Cardiac muscle cell (in vitro differentiated cells and primary cell): Measurements from ENCODE around the gene MAP1LC3C. TPM values are rescaled to one million over a fixed set of nuclear protein-coding genes. Genes with fewer than 3 reads are reported as not detected.

Experiments
- DNase-seq, 2 donors: peaks; one replicate each; pipeline versions ENCODE4 v3.0.0 to v3.0.0-alpha.2; 2010 to 2017; ENCODE audit warnings: low read depth in 1 of 2, low spot score in 1 of 2
- H3K27ac ChIP-seq: fragments of 200-600 bp; sonication (generic); 2 replicates; pipeline ENCODE4 v1.5.1; 2016
- H3K27me3 ChIP-seq: fragments of 200-600 bp; sonication (generic); 2 replicates; pipeline ENCODE4 v1.6.0; 2016; ENCODE audit warnings: control low read depth
- H3K36me3 ChIP-seq: fragments of 200-600 bp; sonication (generic); 2 replicates; pipeline ENCODE4 v1.5.1; 2016; ENCODE audit warnings: control low read depth
- H3K4me1 ChIP-seq: fragments of 200-600 bp; sonication (generic); 2 replicates; pipeline ENCODE4 v1.8.1; 2017; ENCODE audit warnings: low read depth, mild to moderate bottlenecking, mixed run types
- H3K4me3 ChIP-seq: fragments of 200-600 bp; sonication (generic); 2 replicates; pipeline ENCODE4 v1.5.1; 2016; ENCODE audit warnings: mild to moderate bottlenecking
- H3K9me3 ChIP-seq: fragments of 200-600 bp; sonication (generic); 2 replicates; pipeline ENCODE4 v1.5.1; 2017; ENCODE audit warnings: low read depth, mild to moderate bottlenecking, control low read depth
- polyA plus RNA-seq: library from polyadenylated mRNA; unstranded; fragments of >200 nt; fragmentation: Nextera tagmentation; extraction: Ambion mirVana; gene quantifications from 2 replicates; pipeline ENCODE4 v1.2.1, GENCODE V29; 2016
- total RNA-seq: library from RNA; depleted of rRNA; stranded (reverse); fragments of >200 nt; gene quantifications from 2 replicates; pipeline ENCODE4 v1.2.3, GENCODE V29; 2016
- TF ChIP-seq, protein P1 (sequence below): IDR thresholded peaks from 2 replicates; pipeline ENCODE4 v1.5.1; 2012; ENCODE audit warnings: low read depth, mild to moderate bottlenecking, low read length

MAP1LC3C gene
- total and polyA plus RNA-seq, 2 experiments from 2014 or later: 0.18 TPM; not detected in 1

DNA sequence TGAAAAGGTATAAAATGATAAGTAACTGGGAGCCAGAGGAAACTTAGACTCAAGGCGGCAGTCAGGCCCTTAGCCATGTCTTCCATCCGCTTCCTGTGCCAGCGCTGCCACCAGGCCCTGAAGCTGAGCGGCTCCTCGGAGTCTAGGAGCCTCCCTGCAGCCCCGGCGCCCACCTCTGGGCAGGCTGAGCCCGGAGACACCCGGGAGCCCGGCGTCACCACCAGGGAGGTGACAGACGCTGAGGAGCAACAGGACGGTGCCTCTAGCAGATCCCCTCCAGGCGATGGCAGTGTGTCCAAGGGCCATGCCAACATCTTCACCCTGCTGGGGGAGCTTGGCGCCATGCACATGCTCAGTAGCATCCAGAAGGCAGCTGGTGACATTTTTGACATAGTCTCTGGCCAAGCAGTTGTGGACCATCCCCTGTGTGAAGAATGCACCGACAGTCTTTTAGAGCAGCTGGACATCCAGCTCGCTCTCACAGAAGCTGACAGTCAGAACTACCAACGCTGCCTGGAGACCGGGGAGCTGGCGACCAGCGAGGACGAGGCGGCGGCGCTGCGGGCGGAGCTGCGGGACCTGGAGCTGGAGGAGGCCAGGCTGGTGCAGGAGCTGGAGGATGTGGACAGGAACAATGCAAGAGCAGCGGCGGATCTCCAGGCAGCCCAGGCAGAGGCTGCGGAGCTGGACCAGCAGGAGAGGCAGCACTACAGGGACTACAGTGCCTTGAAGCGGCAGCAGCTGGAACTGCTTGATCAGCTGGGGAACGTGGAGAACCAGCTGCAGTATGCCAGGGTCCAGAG, 41.0 kb downstream of the MAP1LC3C start, which contains the start of gene BECN2:
Gene BECN2, plus strand, starts transcription at position 76 of the 803 bp plus-strand sequence. Its CDS starts 0 bp downstream, at position 76.
- TF ChIP-seq, protein P1, sequence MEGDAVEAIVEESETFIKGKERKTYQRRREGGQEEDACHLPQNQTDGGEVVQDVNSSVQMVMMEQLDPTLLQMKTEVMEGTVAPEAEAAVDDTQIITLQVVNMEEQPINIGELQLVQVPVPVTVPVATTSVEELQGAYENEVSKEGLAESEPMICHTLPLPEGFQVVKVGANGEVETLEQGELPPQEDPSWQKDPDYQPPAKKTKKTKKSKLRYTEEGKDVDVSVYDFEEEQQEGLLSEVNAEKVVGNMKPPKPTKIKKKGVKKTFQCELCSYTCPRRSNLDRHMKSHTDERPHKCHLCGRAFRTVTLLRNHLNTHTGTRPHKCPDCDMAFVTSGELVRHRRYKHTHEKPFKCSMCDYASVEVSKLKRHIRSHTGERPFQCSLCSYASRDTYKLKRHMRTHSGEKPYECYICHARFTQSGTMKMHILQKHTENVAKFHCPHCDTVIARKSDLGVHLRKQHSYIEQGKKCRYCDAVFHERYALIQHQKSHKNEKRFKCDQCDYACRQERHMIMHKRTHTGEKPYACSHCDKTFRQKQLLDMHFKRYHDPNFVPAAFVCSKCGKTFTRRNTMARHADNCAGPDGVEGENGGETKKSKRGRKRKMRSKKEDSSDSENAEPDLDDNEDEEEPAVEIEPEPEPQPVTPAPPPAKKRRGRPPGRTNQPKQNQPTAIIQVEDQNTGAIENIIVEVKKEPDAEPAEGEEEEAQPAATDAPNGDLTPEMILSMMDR: no peak
- no peaks in the 10 kb centered on the region for H3K9me3 ChIP-seq
- H3K4me1 ChIP-seq: no peaks in the 10 kb centered on the region
- DNase-seq: no peak
- no peaks in the 10 kb centered on the region for H3K27me3 ChIP-seq
- H3K4me3 ChIP-seq: no peak within 1 kb of the TSS
- no peak within 1 kb of the TSS for H3K27ac ChIP-seq
- no peaks in the 10 kb centered on the region for H3K36me3 ChIP-seq

DNA sequence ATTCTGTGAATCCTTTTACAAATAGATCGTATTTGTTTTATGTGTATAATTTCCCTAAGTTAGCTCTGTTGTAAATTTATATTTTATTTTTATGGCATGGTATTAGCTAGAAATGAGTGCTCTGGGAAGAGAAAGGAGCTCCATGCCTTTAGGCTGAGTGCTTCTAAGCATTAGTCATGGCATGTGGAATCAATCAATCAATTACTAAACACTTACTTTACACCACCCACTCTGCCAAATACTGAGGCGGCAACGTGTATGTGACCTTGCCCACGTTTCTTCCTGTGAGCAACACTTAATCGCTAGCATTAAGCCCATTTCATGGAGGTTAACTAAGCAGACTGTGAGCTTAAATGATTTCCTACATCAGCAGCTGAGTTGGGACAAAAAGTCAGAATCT, 48.5 kb downstream of the MAP1LC3C start:
- TF ChIP-seq, protein P1: no peak
- Histone ChIP-seq H3K4me3 (no peak overlapping the region), H3K9me3 (no peaks in the 10 kb centered on the region), H3K4me1 (no peaks in the 10 kb centered on the region), H3K27me3 (no peaks in the 10 kb centered on the region), H3K27ac (no peak overlapping the region), H3K36me3 (no peaks in the 10 kb centered on the region)
- DNase-seq: no peak

DNA sequence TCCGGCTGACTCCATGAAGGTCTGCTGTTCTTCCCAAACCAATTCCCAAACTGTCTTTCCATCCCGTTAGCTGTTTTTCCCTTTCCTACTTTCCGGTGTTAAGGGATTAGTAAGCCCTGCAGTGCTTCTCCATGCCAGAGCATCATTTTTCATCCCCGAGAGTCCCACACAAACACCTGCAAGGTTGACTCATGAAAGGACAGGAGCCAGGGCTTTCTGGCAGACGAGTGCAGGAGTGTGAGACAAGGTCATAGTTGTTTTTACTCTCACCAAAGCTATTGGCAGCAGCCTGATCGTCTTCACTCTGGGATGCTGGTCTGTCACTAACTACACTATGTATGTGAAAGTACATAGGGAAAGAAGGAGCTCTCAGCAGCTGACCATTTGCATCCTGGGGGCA, 51.5 kb downstream of the MAP1LC3C start:
- Histone ChIP-seq H3K27me3 (no peaks in the 10 kb centered on the region), H3K4me3 (no peak overlapping the region), H3K36me3 (no peaks in the 10 kb centered on the region), H3K4me1 (no peaks in the 10 kb centered on the region), H3K9me3 (no peaks in the 10 kb centered on the region), H3K27ac (no peak overlapping the region)
- TF ChIP-seq, protein P1: no peak
- no peak for DNase-seq

Other genes with a start within 250 kb of the MAP1LC3C start
- gene EXO1, start 150.9 kb downstream of the MAP1LC3C start, total RNA-seq: 3.5 and 5.8 TPM in 2 replicates
- gene EXO1, start 150.9 kb downstream of the MAP1LC3C start, polyA plus RNA-seq: 3.4 and 5.4 TPM in 2 replicates
- not detected in 2 replicates for gene BECN2, start 41.3 kb downstream of the MAP1LC3C start, total RNA-seq
- gene BECN2, start 41.3 kb downstream of the MAP1LC3C start, polyA plus RNA-seq: not detected in 2 replicates